Type B pancreatic cell (in vitro differentiated cells): ENCODE data around the gene OR5T3. TPM values are rescaled to one million over a fixed set of nuclear protein-coding genes. Genes with fewer than 3 reads are reported as not detected.
"Not testable (repeated sequence)": the region's sequence is repeated elsewhere in the genome, so short reads cannot be mapped to it uniquely, and the experiment has no call there.

Experiments used
- DNase-seq: peaks from one replicate; pipeline ENCODE4 v3.0.0; 2021; ENCODE audit warnings: mixed read lengths; ENCODE audit not compliant: unreplicated experiment; ENCODE audit errors: extremely low spot score
- H3K27ac Mint-ChIP-seq: 2 replicates; pipeline ENCODE4 v1.8.0; 2021; ENCODE audit warnings: mild to moderate bottlenecking, mixed read lengths
- H3K27me3 Mint-ChIP-seq: 2 replicates; pipeline ENCODE4 v1.8.0; 2021; ENCODE audit warnings: mixed read lengths
- H3K36me3 Mint-ChIP-seq: 2 replicates; pipeline ENCODE4 v1.8.0; 2021; ENCODE audit warnings: mixed read lengths
- H3K4me1 Mint-ChIP-seq: one replicate; pipeline ENCODE4 v1.8.0; 2021; ENCODE audit warnings: mixed read lengths; ENCODE audit not compliant: unreplicated experiment
- H3K4me3 Mint-ChIP-seq: 2 replicates; pipeline ENCODE4 v1.8.0; 2021; ENCODE audit warnings: mild to moderate bottlenecking, mixed read lengths
- H3K9me3 Mint-ChIP-seq: 2 replicates; pipeline ENCODE4 v1.8.0; 2021; ENCODE audit warnings: mixed read lengths
- long read RNA-seq: library from polyadenylated mRNA; unstranded; transcript quantifications from one replicate; pipeline ENCODE4 v2.0.0, GENCODE V29; 2020
- total RNA-seq: library from RNA; stranded (reverse); gene quantifications from 2 replicates; pipeline ENCODE4 v1.2.1, GENCODE V29; 2021; ENCODE audit warnings: low replicate concordance
- TF ChIP-seq, protein P1 (sequence below): fragments of 200-600 bp; sonication (generic); conservative IDR thresholded peaks from 2 replicates; pipeline ENCODE4 v1.5.0; 2021; ENCODE audit warnings: antibody characterized with exemption, mild to moderate bottlenecking

The OR5T3 gene
- not detected in 2 replicates for total RNA-seq
- long read RNA-seq: 0 reads

DNA sequence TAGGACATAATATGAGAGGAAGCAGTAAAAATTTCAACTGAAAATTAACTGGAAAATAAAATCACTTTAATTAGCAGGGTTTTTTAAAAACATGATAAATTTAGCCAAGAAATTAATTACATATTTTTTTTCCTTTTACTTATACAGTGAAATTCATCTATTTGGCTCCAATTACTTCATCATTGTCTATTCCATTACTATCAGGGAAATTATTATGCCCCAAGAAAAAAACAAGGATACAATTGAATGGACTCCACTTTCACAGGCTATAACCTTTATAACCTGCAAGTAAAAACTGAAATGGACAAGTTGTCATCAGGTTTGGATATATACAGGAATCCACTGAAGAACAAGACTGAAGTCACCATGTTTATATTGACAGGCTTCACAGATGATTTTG, at the start of gene OR5T3:
Gene OR5T3 (plus strand): TSS at position 301 of the 400 bp plus-strand sequence. CDS start 0 bp downstream, at position 301.
- H3K36me3 Mint-ChIP-seq: no peaks in the 10 kb centered on the region
- H3K4me1 Mint-ChIP-seq: no peaks in the 10 kb centered on the region
- no peak within 1 kb of the TSS for H3K4me3 Mint-ChIP-seq
- TF ChIP-seq, protein P1, sequence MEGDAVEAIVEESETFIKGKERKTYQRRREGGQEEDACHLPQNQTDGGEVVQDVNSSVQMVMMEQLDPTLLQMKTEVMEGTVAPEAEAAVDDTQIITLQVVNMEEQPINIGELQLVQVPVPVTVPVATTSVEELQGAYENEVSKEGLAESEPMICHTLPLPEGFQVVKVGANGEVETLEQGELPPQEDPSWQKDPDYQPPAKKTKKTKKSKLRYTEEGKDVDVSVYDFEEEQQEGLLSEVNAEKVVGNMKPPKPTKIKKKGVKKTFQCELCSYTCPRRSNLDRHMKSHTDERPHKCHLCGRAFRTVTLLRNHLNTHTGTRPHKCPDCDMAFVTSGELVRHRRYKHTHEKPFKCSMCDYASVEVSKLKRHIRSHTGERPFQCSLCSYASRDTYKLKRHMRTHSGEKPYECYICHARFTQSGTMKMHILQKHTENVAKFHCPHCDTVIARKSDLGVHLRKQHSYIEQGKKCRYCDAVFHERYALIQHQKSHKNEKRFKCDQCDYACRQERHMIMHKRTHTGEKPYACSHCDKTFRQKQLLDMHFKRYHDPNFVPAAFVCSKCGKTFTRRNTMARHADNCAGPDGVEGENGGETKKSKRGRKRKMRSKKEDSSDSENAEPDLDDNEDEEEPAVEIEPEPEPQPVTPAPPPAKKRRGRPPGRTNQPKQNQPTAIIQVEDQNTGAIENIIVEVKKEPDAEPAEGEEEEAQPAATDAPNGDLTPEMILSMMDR: no peak
- H3K9me3 Mint-ChIP-seq: no peaks in the 10 kb centered on the region
- DNase-seq: no peak
- no peak within 1 kb of the TSS for H3K27ac Mint-ChIP-seq
- no peaks in the 10 kb centered on the region for H3K27me3 Mint-ChIP-seq

DNA sequence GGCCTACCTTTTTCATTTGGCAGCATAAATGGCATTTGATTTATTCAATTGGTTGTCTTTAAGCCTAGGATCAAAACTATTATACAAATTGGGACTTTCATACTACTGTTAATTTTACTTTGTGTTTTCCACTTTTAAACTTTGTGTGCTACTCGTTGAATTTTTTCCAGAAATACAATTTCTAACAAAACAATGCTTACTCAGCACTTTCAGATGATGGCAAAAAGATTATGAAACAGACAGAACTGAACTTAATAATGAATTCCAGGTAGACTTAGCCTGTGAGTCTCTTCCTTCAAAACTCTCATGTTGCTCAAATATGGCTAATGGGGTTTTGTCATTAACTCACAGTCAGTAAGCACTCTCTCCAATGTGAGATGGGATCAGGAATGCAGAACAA, 44.3 kb upstream of the OR5T3 start:
- H3K4me3 Mint-ChIP-seq: no peak overlapping the region
- DNase-seq: no peak
- no peak overlapping the region for H3K27ac Mint-ChIP-seq
- TF ChIP-seq, protein P1: no peak
- H3K36me3 Mint-ChIP-seq: no peaks in the 10 kb centered on the region
- no peaks in the 10 kb centered on the region for H3K27me3 Mint-ChIP-seq
- H3K9me3 Mint-ChIP-seq: no peaks in the 10 kb centered on the region
- H3K4me1 Mint-ChIP-seq: no peaks in the 10 kb centered on the region

DNA sequence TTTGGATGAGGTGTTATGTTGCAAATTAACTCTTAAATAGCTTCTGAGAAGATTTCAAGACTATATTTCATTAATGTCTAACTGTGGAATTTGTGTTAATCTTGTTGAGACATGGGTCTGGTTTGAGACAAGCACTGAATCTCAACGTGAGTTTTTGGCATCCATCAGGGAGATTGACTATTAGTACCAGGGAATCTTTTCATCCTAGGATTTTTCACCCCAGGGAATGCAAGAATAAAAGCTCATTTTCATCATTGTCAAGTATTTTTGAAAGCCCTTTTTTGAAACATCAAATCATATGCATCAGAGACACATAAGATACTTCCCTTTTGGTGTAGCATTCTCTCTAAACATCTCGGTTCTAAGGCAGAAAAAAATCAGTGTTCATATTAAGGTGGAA, 37.5 kb upstream of the OR5T3 start:
- no peak overlapping the region for H3K27ac Mint-ChIP-seq
- no peaks in the 10 kb centered on the region for H3K27me3 Mint-ChIP-seq
- H3K36me3 Mint-ChIP-seq: no peaks in the 10 kb centered on the region
- DNase-seq: no peak
- TF ChIP-seq, protein P1: no peak
- no peak overlapping the region for H3K4me3 Mint-ChIP-seq
- no peaks in the 10 kb centered on the region for H3K4me1 Mint-ChIP-seq
- H3K9me3 Mint-ChIP-seq: no peaks in the 10 kb centered on the region

DNA sequence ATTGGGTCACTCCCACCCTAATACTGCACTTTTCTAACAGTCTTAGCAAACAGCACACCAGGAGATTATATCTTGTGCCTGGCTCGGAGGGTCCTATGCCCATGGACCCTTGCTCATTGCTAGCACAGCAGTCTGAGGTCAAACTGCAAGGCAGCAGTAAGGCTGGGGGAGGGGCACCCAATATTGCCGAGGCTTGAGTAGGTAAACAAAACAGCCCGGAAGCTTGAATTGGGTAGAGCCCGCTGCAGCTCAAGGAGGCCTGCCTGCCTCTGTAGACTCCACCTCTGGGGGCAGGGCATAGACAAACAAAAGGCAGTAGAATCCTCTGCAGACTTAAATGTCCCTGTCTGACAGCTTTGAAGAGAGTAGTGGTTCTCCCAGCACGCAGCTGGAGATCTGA, 32.3 kb upstream of the OR5T3 start:
- H3K27me3 Mint-ChIP-seq, H3K4me1 Mint-ChIP-seq, H3K27ac Mint-ChIP-seq, H3K36me3 Mint-ChIP-seq, DNase-seq, H3K9me3 Mint-ChIP-seq, H3K4me3 Mint-ChIP-seq: not testable (repeated sequence)

DNA sequence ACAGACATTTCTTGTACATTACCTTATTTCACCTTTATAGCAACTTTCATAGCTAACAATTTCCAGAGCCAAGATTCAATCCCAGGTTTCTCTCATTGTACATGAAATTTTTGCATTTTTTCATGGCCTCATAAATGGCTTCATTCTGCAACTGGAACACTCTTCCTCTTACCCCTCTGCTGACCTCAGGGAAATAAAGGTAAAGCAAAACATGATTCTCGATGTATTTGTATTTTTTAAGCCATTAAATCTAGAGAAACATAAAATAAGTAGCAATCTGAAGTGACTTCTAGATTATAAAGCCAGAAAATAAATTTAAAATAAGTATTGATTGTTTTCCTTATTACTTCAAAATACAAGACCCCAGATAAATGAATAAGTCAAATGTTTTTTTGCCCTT, 17.9 kb upstream of the OR5T3 start, which contains the start of gene OR5T2:
Gene OR5T2 (minus strand): TSS at position 101 of the 400 bp plus-strand sequence. CDS start 1,193 bp downstream, outside the sequence.
- no peak for DNase-seq
- no peak within 1 kb of the TSS for H3K4me3 Mint-ChIP-seq
- TF ChIP-seq, protein P1: no peak
- no peaks in the 10 kb centered on the region for H3K9me3 Mint-ChIP-seq
- no peaks in the 10 kb centered on the region for H3K4me1 Mint-ChIP-seq
- H3K36me3 Mint-ChIP-seq: no peaks in the 10 kb centered on the region
- H3K27me3 Mint-ChIP-seq: no peaks in the 10 kb centered on the region
- no peak within 1 kb of the TSS for H3K27ac Mint-ChIP-seq

DNA sequence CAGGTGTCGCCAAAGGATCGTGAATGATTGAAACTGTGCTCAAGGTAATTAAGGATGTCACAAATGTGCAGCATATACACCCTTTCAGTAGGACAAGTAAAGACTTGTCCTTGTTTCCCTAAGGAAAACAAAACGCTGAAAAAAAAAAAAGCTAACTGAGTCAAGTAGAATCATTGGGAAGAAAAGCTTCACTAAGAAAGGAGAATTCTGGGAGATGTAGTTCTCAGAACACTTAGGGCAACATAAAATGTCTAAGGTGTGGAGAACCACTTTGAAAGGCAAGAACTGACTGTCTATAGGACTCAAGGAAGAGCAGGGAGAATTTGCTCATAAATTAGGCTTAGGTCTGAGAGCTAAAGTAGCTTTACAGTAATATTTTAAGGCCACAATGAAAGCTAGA, 19.0 kb downstream of the OR5T3 start:
- Mint-ChIP-seq H3K27ac (no peak overlapping the region), H3K4me3 (no peak overlapping the region), H3K36me3 (no peaks in the 10 kb centered on the region), H3K9me3 (no peaks in the 10 kb centered on the region), H3K27me3 (no peaks in the 10 kb centered on the region), H3K4me1 (no peaks in the 10 kb centered on the region)
- TF ChIP-seq, protein P1: no peak
- no peak for DNase-seq
